Measurements from ENCODE around the gene USPL1. TPM values are rescaled to one million over a fixed set of nuclear protein-coding genes. Genes with fewer than 3 reads are reported as not detected.
A peak's percentile ranks its signal among the peaks of the same experiment; 100 is the strongest.

USPL1 gene
- 10 to 100 TPM; 17.8 to 18.2 TPM for total RNA-seq

DNA sequence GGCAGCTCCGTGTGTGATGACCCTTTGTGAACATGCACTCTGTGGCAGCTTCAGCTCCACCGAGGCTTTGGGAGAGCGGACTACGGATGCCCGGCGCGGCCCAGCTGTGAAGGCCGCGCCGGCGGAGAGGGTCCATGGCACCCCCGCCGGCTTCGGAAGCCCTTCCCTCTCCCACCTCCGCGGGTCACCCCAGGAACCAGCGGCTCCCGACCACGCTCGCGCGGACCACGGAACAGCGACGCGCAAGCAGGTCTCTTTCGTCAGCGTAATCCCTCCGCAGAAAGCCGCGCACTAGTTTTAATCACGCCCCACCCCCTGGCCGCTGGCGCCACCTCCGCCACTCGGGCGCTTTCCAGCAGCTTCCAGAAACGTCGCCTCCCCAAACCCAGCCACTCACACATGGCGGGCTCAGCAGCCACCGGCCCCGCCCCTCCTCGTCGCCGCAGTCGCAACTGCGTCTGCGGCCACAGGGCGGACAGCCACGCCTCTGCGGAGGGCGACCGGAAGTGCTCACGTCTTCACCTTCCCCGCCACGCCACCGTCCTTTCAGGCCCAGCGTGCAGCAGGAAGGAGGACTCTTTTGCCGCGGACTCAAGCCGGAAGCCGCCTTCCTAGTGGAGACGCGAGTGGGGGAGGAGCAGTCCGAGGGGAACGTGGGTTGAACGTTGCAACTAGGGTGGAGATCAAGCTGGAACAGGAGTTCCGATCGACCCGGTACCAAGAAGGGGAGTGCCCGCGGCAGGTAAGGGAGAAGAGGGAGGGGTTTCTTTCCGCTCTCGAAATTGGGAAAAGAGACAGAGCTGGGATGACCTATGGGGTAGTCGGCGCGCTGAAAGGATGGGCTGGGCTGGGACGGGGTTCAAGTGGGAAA is at the start of gene USPL1:
TSS of gene USPL1 (plus strand) at position 606 of the 871 bp plus-strand sequence. CDS start 3,221 bp downstream, outside the sequence.
- Mint-ChIP-seq H3K27ac (no peak within 1 kb of the TSS), H3K27me3 (ENCODE audit: low read depth) (no peaks in the 10 kb centered on the region), H3K4me1 (ENCODE audit: low read depth) (peaks cover 15% of the 10 kb centered on the region), H3K4me3 (no peak within 1 kb of the TSS), H3K9me3 (no peaks in the 10 kb centered on the region), H3K36me3 (ENCODE audit: insufficient read depth in 2 of 2) (no peaks in the 10 kb centered on the region)
- DNase-seq (peak; percentile 99), ATAC-seq (replicated peaks in 1 of 2) (peak; percentile 92 to 93)

GRCh38 chr13:30569901-30570576 is 47.7 kb upstream of the USPL1 start:
- peak overlapping the region; percentile 29 for H3K27ac Mint-ChIP-seq
- peaks cover 41% of the 10 kb centered on the region for H3K4me1 Mint-ChIP-seq (ENCODE audit: low read depth)
- DNase-seq, result peak in 1 of 2 donors; percentile 9
- no peaks in the 10 kb centered on the region for H3K36me3 Mint-ChIP-seq (ENCODE audit: insufficient read depth in 2 of 2)
- ATAC-seq (replicated peaks in 1 of 2), result peak; percentile 69 to 74
- H3K9me3 Mint-ChIP-seq, result no peaks in the 10 kb centered on the region
- H3K27me3 Mint-ChIP-seq (ENCODE audit: low read depth), result no peaks in the 10 kb centered on the region
- peak overlapping the region in 1 of 2 donors; percentile 61 for H3K4me3 Mint-ChIP-seq

DNA sequence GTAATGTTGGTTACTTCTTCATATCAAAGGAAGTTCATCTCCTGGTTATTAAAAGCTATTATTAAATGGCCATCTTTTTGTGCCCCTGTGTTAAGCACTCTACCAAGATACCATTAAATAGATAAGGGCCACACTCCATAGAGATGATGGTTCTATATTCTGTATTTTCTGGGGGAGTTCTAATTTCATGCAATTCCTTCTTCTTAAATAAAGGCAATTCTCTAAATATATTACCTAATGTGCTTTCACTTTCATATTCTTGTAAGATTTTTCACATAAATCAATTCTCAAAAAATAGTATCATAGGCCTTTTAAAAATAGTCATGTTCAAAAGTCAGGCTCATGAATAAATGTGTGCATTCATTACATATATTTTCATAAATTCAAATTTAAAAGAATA is 47.0 kb upstream of the USPL1 start:
- no peaks in the 10 kb centered on the region for H3K36me3 Mint-ChIP-seq (ENCODE audit: insufficient read depth in 2 of 2)
- H3K27ac Mint-ChIP-seq, result peak overlapping the region; percentile 24
- DNase-seq, result no peak
- no peaks in the 10 kb centered on the region for H3K9me3 Mint-ChIP-seq
- no peaks in the 10 kb centered on the region for H3K27me3 Mint-ChIP-seq (ENCODE audit: low read depth)
- peaks cover 42% of the 10 kb centered on the region for H3K4me1 Mint-ChIP-seq (ENCODE audit: low read depth)
- H3K4me3 Mint-ChIP-seq, result peak overlapping the region; percentile 12 to 61
- ATAC-seq (replicated peaks in 1 of 2), result no peak

GRCh38 chr13:30572859-30573275 is 44.9 kb upstream of the USPL1 start:
- peaks cover 2% of the 10 kb centered on the region for H3K27me3 Mint-ChIP-seq (ENCODE audit: low read depth)
- DNase-seq (no peak), ATAC-seq (replicated peaks in 1 of 2) (peak; percentile 21 to 32)
- H3K36me3 Mint-ChIP-seq (ENCODE audit: insufficient read depth in 2 of 2), result no peaks in the 10 kb centered on the region
- H3K27ac Mint-ChIP-seq, result peak overlapping the region; percentile 94
- peaks cover 63% of the 10 kb centered on the region for H3K4me1 Mint-ChIP-seq (ENCODE audit: low read depth)
- peak overlapping the region; percentile 70 to 85 for H3K4me3 Mint-ChIP-seq
- H3K9me3 Mint-ChIP-seq, result no peaks in the 10 kb centered on the region

- DNase-seq (peak; percentile 50 to 62), ATAC-seq (replicated peaks in 1 of 2) (peak; percentile 66 to 77)
- no peaks in the 10 kb centered on the region for H3K9me3 Mint-ChIP-seq
- peak overlapping the region; percentile 38 to 49 for H3K4me3 Mint-ChIP-seq
- peaks cover 47% of the 10 kb centered on the region for H3K4me1 Mint-ChIP-seq (ENCODE audit: low read depth)
- H3K27me3 Mint-ChIP-seq (ENCODE audit: low read depth), result peaks cover 13% of the 10 kb centered on the region
- H3K27ac Mint-ChIP-seq, result no peak overlapping the region
- H3K36me3 Mint-ChIP-seq (ENCODE audit: insufficient read depth in 2 of 2), result no peaks in the 10 kb centered on the region
Observed at GRCh38 chr13:30576528-30576927, 41.2 kb upstream of the USPL1 start.

DNA sequence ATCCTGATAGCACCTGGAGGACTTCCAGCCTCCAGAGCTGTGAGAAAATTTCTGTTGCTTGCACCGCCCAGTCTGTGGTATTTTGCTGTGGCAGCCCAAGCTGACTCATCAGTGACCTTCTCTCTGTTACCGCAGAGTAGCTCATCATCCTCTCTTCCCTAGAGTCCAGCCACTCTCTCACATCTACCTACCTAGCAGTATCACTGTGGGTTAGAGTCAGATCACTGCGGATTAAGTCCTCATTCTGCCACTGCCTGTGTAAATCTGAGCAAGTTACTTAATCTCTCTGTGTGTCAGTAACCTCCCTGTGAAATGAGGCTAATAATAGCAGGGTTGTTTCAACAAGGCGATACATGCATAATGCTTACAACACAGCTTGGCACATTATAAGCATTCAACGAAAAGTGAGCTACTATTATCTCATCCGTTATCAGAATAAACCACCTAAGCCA is 40.3 kb upstream of the USPL1 start:
- H3K36me3 Mint-ChIP-seq (ENCODE audit: insufficient read depth in 2 of 2), result no peaks in the 10 kb centered on the region
- no peaks in the 10 kb centered on the region for H3K9me3 Mint-ChIP-seq
- peaks cover 13% of the 10 kb centered on the region for H3K27me3 Mint-ChIP-seq (ENCODE audit: low read depth)
- no peak overlapping the region for H3K27ac Mint-ChIP-seq
- H3K4me1 Mint-ChIP-seq (ENCODE audit: low read depth), result peaks cover 38% of the 10 kb centered on the region
- DNase-seq (peak; percentile 64 to 66), ATAC-seq (replicated peaks in 1 of 2) (peak; percentile 88 to 92)
- peak overlapping the region in 1 of 2 donors; percentile 49 for H3K4me3 Mint-ChIP-seq

GRCh38 chr13:30580852-30581502 is 36.7 kb upstream of the USPL1 start:
- ATAC-seq (replicated peaks in 1 of 2), result no peak
- Mint-ChIP-seq H3K27ac (no peak overlapping the region), H3K4me3 (no peak overlapping the region), H3K9me3 (no peaks in the 10 kb centered on the region), H3K36me3 (ENCODE audit: insufficient read depth in 2 of 2) (no peaks in the 10 kb centered on the region), H3K4me1 (ENCODE audit: low read depth) (peaks cover 26% of the 10 kb centered on the region), H3K27me3 (ENCODE audit: low read depth) (peaks cover 13% of the 10 kb centered on the region)
- DNase-seq, result no peak

GRCh38 chr13:30581582-30581981 is 36.1 kb upstream of the USPL1 start:
- Mint-ChIP-seq H3K27me3 (ENCODE audit: low read depth) (peaks cover 13% of the 10 kb centered on the region), H3K27ac (no peak overlapping the region), H3K9me3 (no peaks in the 10 kb centered on the region), H3K4me1 (ENCODE audit: low read depth) (peaks cover 20% of the 10 kb centered on the region), H3K4me3 (no peak overlapping the region), H3K36me3 (ENCODE audit: insufficient read depth in 2 of 2) (no peaks in the 10 kb centered on the region)
- ATAC-seq (replicated peaks in 1 of 2) (no peak), DNase-seq (no peak)

- no peaks in the 10 kb centered on the region for H3K9me3 Mint-ChIP-seq
- no peaks in the 10 kb centered on the region for H3K4me1 Mint-ChIP-seq (ENCODE audit: low read depth)
- H3K27ac Mint-ChIP-seq, result no peak overlapping the region
- no peaks in the 10 kb centered on the region for H3K27me3 Mint-ChIP-seq (ENCODE audit: low read depth)
- no peak for DNase-seq
- no peaks in the 10 kb centered on the region for H3K36me3 Mint-ChIP-seq (ENCODE audit: insufficient read depth in 2 of 2)
- no peak overlapping the region for H3K4me3 Mint-ChIP-seq
- ATAC-seq (replicated peaks in 1 of 2), result no peak
Observed at GRCh38 chr13:30584051-30584731, 33.5 kb upstream of the USPL1 start.

DNA sequence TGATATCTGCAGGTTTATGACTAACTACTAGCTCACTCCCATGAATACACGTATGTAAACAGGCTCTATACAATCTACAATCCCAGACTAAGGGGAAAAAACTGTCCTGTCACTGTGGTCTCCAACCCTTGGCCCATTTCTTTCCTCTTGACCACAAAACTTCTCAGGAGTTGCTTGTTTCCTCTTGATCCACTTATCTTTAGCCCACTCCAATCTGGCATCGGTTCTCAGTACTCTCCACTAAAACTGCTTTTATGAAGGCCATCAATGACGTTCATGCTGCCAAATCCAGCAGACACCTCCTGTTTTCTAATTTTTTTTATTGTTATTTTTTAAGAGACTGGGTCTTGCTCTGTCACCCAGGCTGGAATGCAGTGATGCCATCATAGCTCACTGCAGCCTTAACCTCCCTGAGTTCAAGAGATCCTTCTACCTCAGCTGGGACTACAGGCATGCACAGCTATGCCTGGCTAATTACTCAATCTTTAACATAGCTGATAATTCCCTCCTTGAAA is 31.9 kb upstream of the USPL1 start:
- Mint-ChIP-seq H3K4me3 (no peak overlapping the region), H3K27me3 (ENCODE audit: low read depth) (no peaks in the 10 kb centered on the region), H3K27ac (no peak overlapping the region), H3K36me3 (ENCODE audit: insufficient read depth in 2 of 2) (no peaks in the 10 kb centered on the region), H3K9me3 (no peaks in the 10 kb centered on the region), H3K4me1 (ENCODE audit: low read depth) (no peaks in the 10 kb centered on the region)
- DNase-seq (no peak), ATAC-seq (replicated peaks in 1 of 2) (no peak)

DNA sequence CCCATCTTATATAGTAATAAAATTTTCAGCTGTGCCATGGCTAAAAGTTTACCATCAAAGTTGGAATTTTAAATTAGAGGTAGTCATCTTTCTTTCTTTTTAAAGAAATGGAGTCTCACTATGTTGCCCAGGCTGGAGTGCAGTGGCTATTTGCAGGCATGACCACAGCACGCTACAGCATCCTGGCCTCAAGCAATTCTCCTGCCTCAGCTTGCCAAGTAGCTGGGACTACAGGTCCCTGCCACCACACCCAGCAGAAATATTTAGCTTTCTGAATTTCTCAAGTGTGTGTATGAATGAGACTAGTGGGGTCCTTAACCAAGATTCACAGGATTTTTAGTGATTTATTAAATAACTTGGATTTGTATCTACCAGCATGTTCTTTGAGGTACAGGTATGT is 30.5 kb upstream of the USPL1 start:
- H3K4me1 Mint-ChIP-seq (ENCODE audit: low read depth), result no peaks in the 10 kb centered on the region
- no peaks in the 10 kb centered on the region for H3K36me3 Mint-ChIP-seq (ENCODE audit: insufficient read depth in 2 of 2)
- ATAC-seq (replicated peaks in 1 of 2), result no peak
- no peaks in the 10 kb centered on the region for H3K27me3 Mint-ChIP-seq (ENCODE audit: low read depth)
- no peak overlapping the region for H3K4me3 Mint-ChIP-seq
- no peak for DNase-seq
- no peaks in the 10 kb centered on the region for H3K9me3 Mint-ChIP-seq
- H3K27ac Mint-ChIP-seq, result no peak overlapping the region

DNA sequence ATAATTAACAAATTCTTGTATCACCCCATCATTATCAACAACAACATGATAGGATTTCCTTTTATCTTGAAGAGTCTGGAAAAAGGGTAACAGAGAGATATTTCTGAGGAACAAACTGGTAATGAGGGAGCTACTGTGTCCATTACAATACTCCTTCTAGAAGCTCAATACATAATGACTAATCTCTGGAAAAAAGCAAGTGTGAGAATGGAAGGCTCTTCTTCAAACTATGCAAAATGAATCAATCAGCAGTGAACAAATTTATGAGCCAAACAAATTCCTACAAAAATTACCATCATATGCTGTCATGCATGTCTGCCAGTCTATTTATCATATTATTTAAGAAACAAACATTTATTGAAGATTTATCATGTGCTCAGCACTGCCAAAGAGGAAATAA is 30.0 kb upstream of the USPL1 start:
- no peak overlapping the region for H3K27ac Mint-ChIP-seq

More for the DNA sequence above, 30.0 kb upstream of the USPL1 start:
- no peaks in the 10 kb centered on the region for H3K9me3 Mint-ChIP-seq
- H3K27me3 Mint-ChIP-seq (ENCODE audit: low read depth), result no peaks in the 10 kb centered on the region
- H3K36me3 Mint-ChIP-seq (ENCODE audit: insufficient read depth in 2 of 2), result no peaks in the 10 kb centered on the region
- ATAC-seq (replicated peaks in 1 of 2), result no peak
- DNase-seq, result no peak
- no peak overlapping the region for H3K4me3 Mint-ChIP-seq
- peaks cover under 1% of the 10 kb centered on the region for H3K4me1 Mint-ChIP-seq (ENCODE audit: low read depth)
